SK-N-SH (cell line): ENCODE measurements around the gene SMCHD1. TPM values are rescaled to one million over a fixed set of nuclear protein-coding genes. Genes with fewer than 3 reads are reported as not detected.

ENCODE experiments used
- CTCF ChIA-PET: fragments of 300-600, 350-600 bp; formaldehyde crosslinking; extraction: SDS; loops from one replicate; lab custom pipeline; 2021; lab: Yijun Ruan, JAX
- POLR2A ChIA-PET: fragments of 350-600 bp; sonication (Branson Sonifier 250); formaldehyde crosslinking; extraction: SDS; loops from one replicate; lab custom pipeline; 2020; ENCODE audit warnings: antibody characterized with exemption, inconsistent platforms; lab: Yijun Ruan, JAX
- DNase-seq: peaks from one replicate; pipeline ENCODE4 v3.0.0; 2012
- H2AFZ ChIP-seq: fragments of 200-600 bp; sonication (generic); 2 replicates; pipeline ENCODE4 v1.8.1; 2016; ENCODE audit warnings: antibody characterized with exemption, mild to moderate bottlenecking, low read depth
- H3F3A ChIP-seq: fragments of 200-600 bp; sonication (generic); replicated peaks from 2 replicates; pipeline ENCODE3; 2016; ENCODE audit warnings: antibody characterized with exemption, mild to moderate bottlenecking; ENCODE audit not compliant: insufficient read depth
- H3K27ac ChIP-seq, 2 experiments: fragments of 200-500 bp in 1 of 2; fragments of 200-600 bp in 1 of 2; sonication (Bioruptor generic) in 1 of 2; sonication (generic), shearing (Covaris generic) in 1 of 2; 2 replicates each; pipeline versions ENCODE4 v1.5.1 to v1.6.1; 2014 to 2016; ENCODE audit warnings: low read depth in 2 of 2, inconsistent platforms in 1 of 2, low read length in 1 of 2, mild to moderate bottlenecking in 1 of 2, mixed read lengths in 1 of 2
- H3K27me3 ChIP-seq: fragments of 200-600 bp; sonication (generic), shearing (Covaris generic); 2 replicates; pipeline ENCODE4 v1.6.1; 2016; ENCODE audit warnings: mixed run types; ENCODE audit not compliant: insufficient read depth
- H3K36me3 ChIP-seq, 2 experiments: fragments of 200-500 bp in 1 of 2; fragments of 200-600 bp in 1 of 2; sonication (Bioruptor generic) in 1 of 2; sonication (generic) in 1 of 2; replicated peaks in 1 of 2; 2 replicates each; pipeline versions ENCODE3 to v1.5.1; 2014 to 2016; ENCODE audit warnings: low read length in 1 of 2, mild to moderate bottlenecking in 1 of 2; ENCODE audit not compliant: insufficient read depth in 2 of 2, control insufficient read depth in 1 of 2
- H3K4me1 ChIP-seq, 2 experiments: fragments of 200-500 bp in 1 of 2; fragments of 200-600 bp in 1 of 2; sonication (Bioruptor generic) in 1 of 2; sonication (generic), shearing (Covaris generic) in 1 of 2; 2 replicates each; pipeline versions ENCODE4 v1.5.1 to v1.6.1; 2014 to 2016; ENCODE audit warnings: low read depth in 1 of 2, low read length in 1 of 2, mixed run types in 1 of 2; ENCODE audit not compliant: insufficient read depth in 2 of 2, control insufficient read depth in 1 of 2
- H3K4me2 ChIP-seq: fragments of 200-600 bp; sonication (generic), shearing (Covaris generic); 2 replicates; pipeline ENCODE4 v1.6.1; 2017; ENCODE audit warnings: mixed run types
- H3K4me3 ChIP-seq, 2 experiments: fragments of 200-500 bp in 1 of 2; fragments of 200-600 bp in 1 of 2; sonication (Bioruptor generic) in 1 of 2; sonication (generic), shearing (Covaris generic) in 1 of 2; 2 replicates each; pipeline versions ENCODE4 v1.5.1 to v1.8.1; 2014 to 2016; ENCODE audit warnings: low read depth in 2 of 2, inconsistent platforms in 1 of 2, low read length in 1 of 2, mild to moderate bottlenecking in 1 of 2, mixed read lengths in 1 of 2, moderate library complexity in 1 of 2
- H3K79me2 ChIP-seq: fragments of 200-600 bp; sonication (generic); 2 replicates; pipeline ENCODE4 v1.8.1; 2017; ENCODE audit warnings: mild to moderate bottlenecking; ENCODE audit not compliant: insufficient read depth
- H3K9ac ChIP-seq: fragments of 200-600 bp; sonication (generic); 2 replicates; pipeline ENCODE4 v1.6.1; 2017; ENCODE audit warnings: mixed run types
- H3K9me2 ChIP-seq: fragments of 200-600 bp; sonication (generic); 2 replicates; pipeline ENCODE4 v1.6.1; 2017; ENCODE audit warnings: mixed run types
- H3K9me3 ChIP-seq: fragments of 200-600 bp; sonication (generic); 2 replicates; pipeline ENCODE4 v1.6.1; 2017; ENCODE audit warnings: mixed run types, mild to moderate bottlenecking, moderate library complexity
- H4K20me1 ChIP-seq: fragments of 200-600 bp; sonication (generic); 2 replicates; pipeline ENCODE4 v1.6.1; 2017; ENCODE audit warnings: mild to moderate bottlenecking, mixed run types; ENCODE audit not compliant: insufficient read depth
- ELF1 ChIP-seq: IDR thresholded peaks from 2 replicates; pipeline ENCODE4 v1.4.0; 2012
- EP300 ChIP-seq, 2 experiments: IDR thresholded peaks; 2 replicates each; pipeline versions ENCODE4 v1.4.0 to v1.6.1; 2012; ENCODE audit warnings: borderline replicate concordance in 1 of 2, low read depth in 1 of 2, low read length in 1 of 2
- FOSL2 ChIP-seq: IDR thresholded peaks from 2 replicates; pipeline ENCODE4 v1.4.0; 2012; ENCODE audit warnings: low read depth, mild to moderate bottlenecking, moderate library complexity, borderline replicate concordance
- JUND ChIP-seq: IDR thresholded peaks from 2 replicates; pipeline ENCODE4 v1.4.0; 2012
- MAX ChIP-seq: IDR thresholded peaks from 2 replicates; pipeline ENCODE4 v1.4.0; 2012; ENCODE audit warnings: low read depth
- RCOR1 ChIP-seq: fragments of 150-350 bp; IDR thresholded peaks from 2 replicates; pipeline ENCODE4 v1.6.1; 2017; ENCODE audit warnings: antibody characterized with exemption, low read length
- RXRA ChIP-seq: IDR thresholded peaks from 2 replicates; pipeline ENCODE4 v1.4.0; 2012; ENCODE audit warnings: low read depth, mild to moderate bottlenecking, borderline replicate concordance
- TAF1 ChIP-seq: IDR thresholded peaks from 2 replicates; pipeline ENCODE4 v1.6.1; 2012; ENCODE audit warnings: low read depth, mild to moderate bottlenecking, low read length, moderate library complexity, borderline replicate concordance
- TCF12 ChIP-seq: IDR thresholded peaks from 2 replicates; pipeline ENCODE4 v1.4.0; 2012
- TEAD4 ChIP-seq: IDR thresholded peaks from 2 replicates; pipeline ENCODE4 v1.4.0; 2012; ENCODE audit warnings: mild to moderate bottlenecking, borderline replicate concordance; ENCODE audit not compliant: insufficient read depth
- USF1 ChIP-seq: IDR thresholded peaks from 2 replicates; pipeline ENCODE4 v1.4.0; 2012; ENCODE audit warnings: low read depth, borderline replicate concordance
- YY1 ChIP-seq: IDR thresholded peaks from 2 replicates; pipeline ENCODE4 v1.4.0; 2012; ENCODE audit warnings: low read depth, mild to moderate bottlenecking
- ZBTB33 ChIP-seq: IDR thresholded peaks from 2 replicates; pipeline ENCODE4 v1.4.0; 2012; ENCODE audit warnings: low read depth, borderline replicate concordance
- WGBS: methylation state at CpG from one replicate; pipeline ENCODE4 v1.1.6; 2017; ENCODE audit warnings: low lambda C conversion rate; 5-methylcytosine and 5-hydroxymethylcytosine counted together
- polyA plus RNA-seq, 3 experiments: library from polyadenylated mRNA; depleted of rRNA; stranded (reverse); fragments of >200 nt; gene quantifications; 2 replicates each; pipeline ENCODE4 v1.2.3, GENCODE V29; 2012

Gene SMCHD1
- polyA plus RNA-seq, 1 of the 3 experiments (the other 2 are of a cell fraction) = 8.9 TPM

GRCh38 chr18:2644535-2644934 is 11.0 kb upstream of the SMCHD1 start:
- H3K4me1 ChIP-seq = no peaks in the 10 kb centered on the region
- no peaks in the 10 kb centered on the region for H3K9me3 ChIP-seq
- H3K27ac ChIP-seq = no peak overlapping the region
- CTCF ChIA-PET = no interaction called here
- H3K9me2 ChIP-seq = no peaks in the 10 kb centered on the region
- H3K79me2 ChIP-seq = no peaks in the 10 kb centered on the region
- POLR2A ChIA-PET = no interaction called here
- no peaks in the 10 kb centered on the region for H3K27me3 ChIP-seq
- no peak overlapping the region for H3K4me2 ChIP-seq
- H3K4me3 ChIP-seq = no peak overlapping the region
- H2AFZ ChIP-seq = no peak overlapping the region
- WGBS = 93% methylated on average over 1 of the region's 1 CpG
- H3K9ac ChIP-seq = no peak overlapping the region
- no peak for DNase-seq
- H3F3A ChIP-seq = no peaks in the 10 kb centered on the region
- H4K20me1 ChIP-seq = no peaks in the 10 kb centered on the region
- H3K36me3 ChIP-seq = no peaks in the 10 kb centered on the region
- TF ChIP-seq FOSL2 (no peak), RCOR1 (no peak), RXRA (no peak), ELF1 (no peak), USF1 (no peak)
- TF ChIP-seq, all 33 proteins: peak for 0

GRCh38 chr18:2651981-2652380 is 3.5 kb upstream of the SMCHD1 start:
- no peak for DNase-seq
- Histone ChIP-seq H4K20me1 (peaks cover 4% of the 10 kb centered on the region; the same call in 1 of the 2 replicates), H3K9me2 (no peaks in the 10 kb centered on the region), H3K27ac (no peak overlapping the region), H3K4me2 (no peak overlapping the region), H3K4me3 (no peak overlapping the region), H3K79me2 (peaks cover 13% of the 10 kb centered on the region), H3K4me1 (peaks cover 0 to 2% of the 10 kb centered on the region in 2 experiments; a peak in 2 of 4 replicates), H3K27me3 (no peaks in the 10 kb centered on the region), H3K36me3 (no peaks in the 10 kb centered on the region), H3K9me3 (no peaks in the 10 kb centered on the region), H3F3A (no peaks in the 10 kb centered on the region), H3K9ac (no peak overlapping the region), H2AFZ (no peak overlapping the region)
- TF ChIP-seq EP300 (IDR thresholded peaks at IDR 0.05; ENCODE audit: borderline replicate concordance in 1 of 2, low read depth in 1 of 2, low read length in 1 of 2) (no peak), YY1 (no peak), ZBTB33 (no peak), TAF1 (no peak), JUND (no peak), TEAD4 (no peak), MAX (no peak), TCF12 (no peak)
- ChIA-PET CTCF (no interaction called here), POLR2A (no interaction called here)
- WGBS = 81% methylated on average over 1 of the region's 1 CpG
